HepG2 (cell line): ENCODE data around the gene ZKSCAN5. TPM values are rescaled to one million over a fixed set of nuclear protein-coding genes. Genes with fewer than 3 reads are reported as not detected.

Experiments used
- ARID4A ChIP-seq: sonication (generic); formaldehyde crosslinking; IDR thresholded peaks from 2 replicates; pipeline ENCODE4 v1.5.0; 2020; ENCODE audit warnings: mild to moderate bottlenecking, missing genetic modification reagents, borderline replicate concordance
- GMEB1 ChIP-seq: sonication (generic); formaldehyde crosslinking; IDR thresholded peaks from 2 replicates; pipeline ENCODE4 v1.5.1; 2020; ENCODE audit warnings: missing genetic modification reagents, mild to moderate bottlenecking, borderline replicate concordance
- HMG20A ChIP-seq: IDR thresholded peaks from 2 replicates; pipeline ENCODE4 v1.6.1; 2016; ENCODE audit warnings: borderline replicate concordance
- HOXA3 ChIP-seq: sonication (generic); formaldehyde crosslinking; IDR thresholded peaks from 2 replicates; pipeline ENCODE4 v1.5.0; 2020; ENCODE audit warnings: missing genetic modification reagents
- SP4 ChIP-seq: sonication (generic); formaldehyde crosslinking; IDR thresholded peaks from 2 replicates; pipeline ENCODE4 v1.8.1; 2023; ENCODE audit warnings: mild to moderate bottlenecking, missing genetic modification reagents
- STAG1 ChIP-seq: sonication (generic); formaldehyde crosslinking; IDR thresholded peaks from 2 replicates; pipeline ENCODE4 v1.4.0; 2020; ENCODE audit warnings: missing genetic modification reagents
- TFE3 ChIP-seq: IDR thresholded peaks from 2 replicates; pipeline ENCODE4 v1.6.1; 2016
- ZBTB4 ChIP-seq: sonication (generic); formaldehyde crosslinking; IDR thresholded peaks from 2 replicates; pipeline ENCODE4 v1.4.0; 2020; ENCODE audit warnings: missing genetic modification reagents, mild to moderate bottlenecking, borderline replicate concordance
- ZHX1 ChIP-seq: sonication (generic); formaldehyde crosslinking; IDR thresholded peaks from 2 replicates; pipeline ENCODE4 v1.8.1; 2022; ENCODE audit warnings: low read depth, mild to moderate bottlenecking, missing genetic modification reagents
- ZNF263 ChIP-seq: sonication (generic); formaldehyde crosslinking; IDR thresholded peaks from 2 replicates; pipeline ENCODE4 v1.4.0; 2020; ENCODE audit warnings: missing genetic modification reagents
- ZNF615 ChIP-seq: sonication (generic); formaldehyde crosslinking; IDR thresholded peaks from 2 replicates; pipeline ENCODE4 v1.5.0; 2020; ENCODE audit warnings: mild to moderate bottlenecking, missing genetic modification reagents, borderline replicate concordance
- ZNF652 ChIP-seq: IDR thresholded peaks from 2 replicates; pipeline ENCODE4 v1.6.1; 2016; ENCODE audit warnings: low read depth, borderline replicate concordance
- ZNF749 ChIP-seq: sonication (generic); formaldehyde crosslinking; IDR thresholded peaks from 2 replicates; pipeline ENCODE4 v1.8.0; 2022; ENCODE audit warnings: mild to moderate bottlenecking, missing genetic modification reagents, moderate library complexity, borderline replicate concordance
- ZNF841 ChIP-seq: sonication (generic); formaldehyde crosslinking; IDR thresholded peaks from 2 replicates; pipeline ENCODE4 v1.8.1; 2023; ENCODE audit warnings: missing genetic modification reagents, borderline replicate concordance
- polyA plus RNA-seq, 8 experiments: library from polyadenylated mRNA; depleted of rRNA in 3 of 8; stranded (reverse) in 7 of 8; unstranded in 1 of 8; fragments of >200 nt; fragmentation: Illumina TruSeq in 4 of 8; extraction: Trizol in 4 of 8; gene quantifications; 2 replicates each; pipeline versions ENCODE4 v1.2.1 to v1.2.3, GENCODE V29; 2011 to 2016; ENCODE audit warnings: low read depth in 4 of 8, missing spikeins in 1 of 8, mixed read lengths in 1 of 8; ENCODE audit not compliant: insufficient read depth in 1 of 8
- total RNA-seq, 5 experiments: library from RNA; depleted of rRNA; stranded (reverse); fragments of >200 nt; fragmentation: Illumina TruSeq; extraction: Trizol; gene quantifications; 2 replicates each; pipeline ENCODE4 v1.2.3, GENCODE V29; 2016; ENCODE audit warnings: low read depth in 1 of 5

The ZKSCAN5 gene
- total and polyA plus RNA-seq, 2 of the 13 experiments (the other 11 are each of a cell fraction or from before 2014, with no cell fraction given), result 5.5 to 11.7 TPM

- TF ChIP-seq HMG20A (CRISPR knock-in tag) (no peak), STAG1 (CRISPR knock-in tag) (peak; percentile 61), ZNF749 (CRISPR knock-in tag) (no peak), ZNF263 (CRISPR knock-in tag) (peak; percentile 69), GMEB1 (no peak), SP4 (CRISPR knock-in tag) (no peak), HOXA3 (peak; percentile 57), ZNF615 (no peak), ARID4A (CRISPR knock-in tag) (peak; percentile 25; the same call in 1 of the 2 replicates), ZBTB4 (CRISPR knock-in tag) (peak; percentile 58; the same call in 1 of the 2 replicates), ZNF652 (CRISPR knock-in tag) (no peak), ZNF841 (CRISPR knock-in tag) (no peak), TFE3 (no peak), ZHX1 (CRISPR knock-in tag) (peak; percentile 41; the same call in 1 of the 2 replicates)
These were observed 75.7 kb downstream of the ZKSCAN5 start (continued) for GRCh38 chr7:99579956-99580777.
